Activated T-cell treated with anti-CD3 and anti-CD28 coated beads, Interleukin-2, amount 50 U/mL, for 4 hours (primary cell): ENCODE results near the gene RAB40C. TPM values are rescaled to one million over a fixed set of nuclear protein-coding genes. Genes with fewer than 3 reads are reported as not detected.

Source experiments
- ATAC-seq, 2 donors: fragments of 200-7000 bp; cut with Tn5 transposase; one replicate each; pipeline ENCODE4 v1.10.0; 2021
- DNase-seq: peaks from one replicate; pipeline ENCODE4 v3.0.0-alpha.2; 2020
- H3K27me3 Mint-ChIP-seq: one replicate; pipeline ENCODE4 v1.8.0; 2021; ENCODE audit warnings: low read depth, mixed read lengths
- H3K36me3 Mint-ChIP-seq: one replicate; pipeline ENCODE4 v1.8.0; 2022; ENCODE audit warnings: mixed read lengths; ENCODE audit not compliant: insufficient read depth
- H3K4me1 Mint-ChIP-seq: one replicate; pipeline ENCODE4 v1.8.0; 2021; ENCODE audit warnings: low read depth, mixed read lengths
- H3K4me3 Mint-ChIP-seq: one replicate; pipeline ENCODE4 v1.8.0; 2021; ENCODE audit warnings: mild to moderate bottlenecking, moderate library complexity, mixed read lengths
- H3K9me3 Mint-ChIP-seq: one replicate; pipeline ENCODE4 v1.8.0; 2021; ENCODE audit warnings: mixed read lengths
- total RNA-seq, 3 donors: library from RNA; stranded (reverse); gene quantifications; one replicate each; pipeline ENCODE4 v1.2.1, GENCODE V29; 2021

RAB40C gene
- total RNA-seq, 3 donors from 2014 or later = 13.4 to 15.7 (median 14.6) TPM

DNA sequence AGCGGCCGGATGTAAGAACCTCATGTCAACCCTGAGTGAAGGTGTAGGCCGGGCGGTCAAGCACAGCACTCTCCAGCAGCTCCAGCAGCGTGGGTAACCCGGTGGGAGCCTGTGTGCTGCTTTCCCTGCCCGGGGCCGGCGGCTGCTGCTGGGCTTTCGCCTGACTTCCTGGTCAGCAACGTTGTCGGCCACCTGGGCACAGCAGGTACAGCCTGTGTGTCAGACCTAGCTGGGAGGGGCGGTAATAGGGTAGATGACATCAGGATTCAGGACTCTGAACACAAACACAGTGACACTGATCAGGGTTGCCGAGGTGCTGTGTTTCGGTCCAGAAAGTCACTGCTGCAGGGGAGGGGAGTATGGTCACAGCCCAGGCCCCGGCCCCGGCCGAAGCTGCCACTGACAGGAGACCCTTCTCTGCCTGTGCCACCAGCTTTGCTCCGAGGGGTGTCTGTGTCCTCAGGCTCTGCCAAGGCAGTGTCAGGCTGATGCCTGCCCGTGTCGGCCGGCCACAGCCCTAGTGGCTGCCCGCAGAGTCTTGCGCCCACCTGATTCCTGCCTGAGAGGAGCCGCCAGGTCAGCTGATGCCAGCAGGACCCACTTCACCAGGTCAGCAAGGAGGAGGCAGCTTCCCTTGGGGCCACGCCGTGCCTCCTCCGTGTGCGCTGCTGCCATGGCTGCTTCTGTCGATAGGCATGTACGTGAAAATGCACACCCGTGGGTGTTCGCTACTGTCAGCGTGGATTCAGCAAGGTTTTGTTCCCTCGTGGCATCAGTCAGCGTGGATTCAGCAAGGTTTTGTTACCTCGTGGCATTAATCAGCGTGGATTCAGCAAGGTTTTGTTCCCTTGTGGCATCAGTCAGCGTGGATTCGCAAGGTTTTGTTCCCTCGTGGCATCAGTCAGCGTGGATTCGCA lies 9.2 kb downstream of the RAB40C start:
- Mint-ChIP-seq H3K27me3 (no peaks in the 10 kb centered on the region), H3K36me3 (peaks cover 5% of the 10 kb centered on the region), H3K4me3 (no peak overlapping the region), H3K4me1 (peaks cover 10% of the 10 kb centered on the region), H3K9me3 (no peaks in the 10 kb centered on the region)
- DNase-seq (no peak), ATAC-seq (no peak)

DNA sequence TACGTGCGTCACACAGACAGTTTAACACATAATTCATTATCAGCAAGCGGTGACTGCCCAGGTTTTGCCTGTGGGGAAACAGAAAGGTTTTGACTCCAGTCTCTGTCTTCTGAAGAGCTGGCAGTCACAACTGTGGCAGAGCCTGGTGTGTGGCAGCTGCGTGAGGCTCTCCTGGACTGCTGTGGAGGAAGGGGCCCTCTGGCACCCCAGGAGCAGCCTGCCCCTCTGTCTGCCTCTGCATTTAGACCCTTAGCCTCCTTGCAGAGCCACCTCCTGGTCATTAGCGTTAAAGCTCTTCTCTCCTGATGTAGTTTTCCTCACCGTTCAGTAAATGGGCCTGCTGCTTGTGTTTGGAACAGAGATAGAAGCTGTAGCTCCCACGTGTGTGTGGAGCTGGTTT lies 10.9 kb downstream of the RAB40C start:
- DNase-seq = no peak
- no peak for ATAC-seq
- no peak overlapping the region for H3K4me3 Mint-ChIP-seq
- H3K4me1 Mint-ChIP-seq = peaks cover 8% of the 10 kb centered on the region
- H3K27me3 Mint-ChIP-seq = no peaks in the 10 kb centered on the region
- H3K36me3 Mint-ChIP-seq = peaks cover 4% of the 10 kb centered on the region
- H3K9me3 Mint-ChIP-seq = no peaks in the 10 kb centered on the region

DNA sequence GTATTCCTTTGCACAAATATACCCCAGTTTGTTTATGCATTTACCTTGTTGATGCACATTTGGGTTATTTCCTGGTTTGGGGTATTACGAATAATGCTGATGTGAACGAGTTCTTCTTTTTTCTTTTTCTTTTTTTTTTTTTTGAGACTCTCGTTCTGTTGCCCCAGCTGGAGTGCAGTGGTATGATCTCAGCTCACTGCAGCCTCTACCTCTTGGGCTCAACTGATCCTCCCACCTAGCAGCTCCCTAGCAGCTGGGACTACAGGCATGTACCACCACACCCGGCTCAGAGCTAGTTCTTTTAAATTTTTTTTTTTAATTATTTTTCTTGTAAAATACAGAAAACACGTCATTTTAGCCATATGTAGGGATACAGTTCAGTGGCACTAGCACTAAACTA lies 14.1 kb downstream of the RAB40C start:
- no peak for DNase-seq
- no peak for ATAC-seq
- Mint-ChIP-seq H3K36me3 (peaks cover 2% of the 10 kb centered on the region), H3K4me1 (peaks cover 6% of the 10 kb centered on the region), H3K4me3 (no peak overlapping the region), H3K27me3 (no peaks in the 10 kb centered on the region), H3K9me3 (no peaks in the 10 kb centered on the region)

DNA sequence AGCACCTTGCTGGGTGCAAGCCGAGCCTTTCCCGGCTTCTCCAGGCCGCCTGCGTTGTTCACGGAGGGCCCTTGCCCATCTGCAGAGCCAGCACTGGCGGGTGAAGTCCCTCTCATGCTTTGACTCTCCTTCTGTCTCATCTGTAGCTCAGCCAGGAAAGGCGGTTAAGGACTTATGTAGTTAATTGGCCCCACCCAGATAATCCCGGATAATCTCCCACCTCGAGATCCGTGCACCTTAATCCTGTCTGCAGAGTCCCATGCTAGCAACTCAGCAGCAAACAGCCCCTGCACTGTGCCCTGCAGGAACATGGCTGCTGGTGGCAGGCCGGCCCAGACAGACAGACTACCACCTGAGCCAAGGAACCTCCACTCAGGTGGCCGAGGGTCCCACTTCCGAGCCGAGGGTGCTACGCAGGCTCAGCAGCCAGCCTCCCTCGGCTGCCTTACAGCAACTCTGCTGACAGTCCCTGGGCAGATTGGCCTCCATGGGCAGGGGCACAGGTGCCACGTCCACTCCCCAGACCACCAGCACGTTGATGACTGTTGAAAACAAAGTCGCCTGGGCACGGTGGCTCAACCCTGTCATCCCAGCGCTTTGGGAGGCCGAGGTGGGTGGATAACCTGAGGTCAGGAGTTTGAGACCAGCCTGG lies 16.9 kb downstream of the RAB40C start:
- ATAC-seq (no peak), DNase-seq (no peak)
- H3K4me1 Mint-ChIP-seq = peaks cover 10% of the 10 kb centered on the region
- H3K27me3 Mint-ChIP-seq = no peaks in the 10 kb centered on the region
- H3K36me3 Mint-ChIP-seq = no peaks in the 10 kb centered on the region
- no peak overlapping the region for H3K4me3 Mint-ChIP-seq
- no peaks in the 10 kb centered on the region for H3K9me3 Mint-ChIP-seq

DNA sequence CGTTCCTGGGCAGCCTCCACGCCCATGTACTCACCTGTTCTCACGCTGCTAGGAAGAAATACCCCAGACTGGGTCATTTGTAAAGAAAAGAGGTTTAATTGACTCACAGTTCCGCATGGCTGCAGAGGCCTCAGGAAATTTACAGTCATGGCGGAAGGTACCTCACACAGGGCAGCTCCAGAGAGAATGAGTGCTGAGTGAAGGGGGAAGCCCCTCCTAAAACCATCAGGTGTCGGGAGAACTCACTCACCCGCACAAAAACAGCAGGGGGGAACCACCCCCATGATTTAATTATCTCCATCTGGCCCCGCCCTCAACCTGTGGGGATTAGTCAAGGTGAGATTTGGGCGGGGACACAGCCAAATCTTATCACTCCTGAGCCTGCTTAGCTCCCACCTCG lies 18.2 kb downstream of the RAB40C start:
- peaks cover 10% of the 10 kb centered on the region for H3K4me1 Mint-ChIP-seq
- H3K9me3 Mint-ChIP-seq = no peaks in the 10 kb centered on the region
- H3K36me3 Mint-ChIP-seq = no peaks in the 10 kb centered on the region
- H3K27me3 Mint-ChIP-seq = no peaks in the 10 kb centered on the region
- ATAC-seq (peak; percentile 74 to 78), DNase-seq (no peak)
- H3K4me3 Mint-ChIP-seq = no peak overlapping the region

DNA sequence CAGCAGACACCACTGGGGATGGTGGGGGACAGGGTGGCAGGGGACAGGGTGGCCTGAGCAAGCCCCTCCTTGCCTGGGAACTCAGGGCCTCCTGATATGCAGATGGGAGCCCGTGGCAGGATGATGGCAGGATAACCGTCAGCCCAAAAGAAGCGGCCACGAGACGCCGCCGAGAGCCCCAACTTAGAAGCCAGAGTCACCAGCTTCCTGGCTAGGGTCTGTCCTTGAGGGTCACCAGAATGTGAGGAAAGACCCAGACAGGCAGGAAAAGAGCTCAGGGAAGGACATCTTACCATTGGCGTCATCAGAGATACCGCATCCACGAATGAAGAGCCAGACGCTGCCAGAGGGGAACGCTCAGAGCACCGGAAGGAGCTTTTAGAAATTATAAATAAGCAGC lies 19.4 kb downstream of the RAB40C start:
- Mint-ChIP-seq H3K9me3 (no peaks in the 10 kb centered on the region), H3K4me3 (no peak overlapping the region), H3K36me3 (peaks cover 4% of the 10 kb centered on the region), H3K27me3 (no peaks in the 10 kb centered on the region), H3K4me1 (peaks cover 8% of the 10 kb centered on the region)
- no peak for DNase-seq
- ATAC-seq = no peak

DNA sequence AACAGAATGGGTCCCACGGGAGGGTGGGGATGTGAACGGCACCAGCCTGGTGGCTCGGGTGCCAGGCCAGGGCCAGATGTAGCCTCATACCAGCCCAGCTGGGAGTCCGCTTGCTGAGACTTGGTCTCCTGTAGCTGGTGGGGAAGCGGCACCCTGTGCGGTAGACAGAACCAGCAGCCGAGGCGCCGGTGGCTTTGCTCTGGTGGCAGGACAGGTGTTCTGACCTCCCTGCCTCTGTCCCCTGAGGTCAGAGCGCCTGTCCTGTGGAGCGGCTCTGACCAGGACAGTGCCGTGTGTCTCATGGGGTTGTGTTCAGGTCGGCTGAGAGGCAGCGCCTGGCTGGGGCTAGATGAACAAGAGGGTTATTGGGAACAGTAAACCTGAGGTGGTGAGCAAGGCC lies 20.1 kb downstream of the RAB40C start:
- H3K4me3 Mint-ChIP-seq = no peak overlapping the region
- ATAC-seq = no peak
- H3K27me3 Mint-ChIP-seq = no peaks in the 10 kb centered on the region
- H3K9me3 Mint-ChIP-seq = no peaks in the 10 kb centered on the region
- peaks cover 7% of the 10 kb centered on the region for H3K36me3 Mint-ChIP-seq
- H3K4me1 Mint-ChIP-seq = peaks cover 8% of the 10 kb centered on the region
- DNase-seq = no peak

DNA sequence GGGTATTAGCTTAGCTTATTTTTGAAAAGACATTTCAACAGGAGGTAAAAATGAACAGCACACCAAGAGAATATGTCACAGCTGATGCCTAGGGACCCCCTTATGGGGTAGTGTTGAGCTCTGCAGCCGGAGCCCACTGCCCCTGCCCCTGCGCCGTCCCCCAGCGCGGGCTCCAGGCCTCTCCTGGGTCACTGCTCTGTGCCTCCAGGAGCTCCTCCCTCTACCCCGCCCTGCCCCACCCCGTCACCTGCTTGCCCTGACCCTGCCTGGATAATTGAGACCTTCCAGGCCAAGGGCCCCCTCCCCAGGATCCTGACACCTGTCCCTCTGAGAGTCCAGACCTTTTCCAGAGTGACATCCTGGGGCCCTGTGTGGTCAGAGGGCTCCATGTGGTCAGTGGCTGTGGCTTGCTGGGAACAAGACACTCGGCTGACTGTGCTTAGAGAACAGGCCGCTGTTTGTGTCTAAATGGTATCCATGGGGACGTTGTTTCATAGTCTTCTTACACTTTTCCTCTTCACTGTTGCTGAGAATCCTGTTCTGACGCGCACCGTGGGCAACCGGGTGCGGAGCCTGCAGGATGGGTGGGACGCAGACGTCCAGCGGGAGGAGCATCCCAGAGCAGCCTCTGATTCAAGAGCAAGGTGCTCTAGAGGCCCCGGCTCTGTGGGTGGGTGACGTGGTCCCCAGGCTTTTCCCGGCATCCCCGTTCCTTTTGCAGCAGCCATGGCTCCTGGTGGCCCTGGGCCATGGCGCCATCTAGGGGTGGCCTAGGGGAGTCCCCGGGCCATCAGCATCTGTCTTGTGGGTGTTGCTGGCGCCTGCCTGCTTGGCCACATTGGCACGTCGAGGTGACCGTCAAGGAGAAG lies 20.9 kb downstream of the RAB40C start:
- no peaks in the 10 kb centered on the region for H3K9me3 Mint-ChIP-seq
- DNase-seq = peak; percentile 57
- peaks cover 8% of the 10 kb centered on the region for H3K4me1 Mint-ChIP-seq
- H3K4me3 Mint-ChIP-seq = no peak overlapping the region
- no peaks in the 10 kb centered on the region for H3K27me3 Mint-ChIP-seq
- H3K36me3 Mint-ChIP-seq = peaks cover 7% of the 10 kb centered on the region
- peak; percentile 84 for ATAC-seq

DNA sequence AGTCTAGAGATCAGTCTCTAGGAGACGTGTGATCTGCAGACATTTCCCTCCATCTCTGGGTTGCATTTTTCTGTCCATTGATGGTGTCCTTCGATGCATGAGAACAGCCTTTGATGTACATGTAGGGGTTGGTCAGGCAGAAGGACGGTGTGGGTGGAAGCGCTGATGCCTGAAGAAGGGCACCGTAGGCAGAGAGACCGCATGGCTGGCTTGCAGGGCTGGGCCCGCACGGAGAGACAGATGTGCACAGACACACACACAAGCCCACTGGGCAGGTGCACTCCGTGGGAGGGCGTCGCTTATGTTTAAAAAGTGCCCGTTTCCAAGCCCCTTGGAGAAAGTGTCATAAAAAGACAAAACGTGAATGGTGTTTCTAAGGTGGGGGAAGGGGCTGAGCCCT lies 25.3 kb downstream of the RAB40C start:
- peaks cover 7% of the 10 kb centered on the region for H3K36me3 Mint-ChIP-seq
- no peak for DNase-seq
- H3K4me3 Mint-ChIP-seq = no peak overlapping the region
- ATAC-seq = no peak
- H3K4me1 Mint-ChIP-seq = peaks cover 5% of the 10 kb centered on the region
- H3K27me3 Mint-ChIP-seq = no peaks in the 10 kb centered on the region
- H3K9me3 Mint-ChIP-seq = no peaks in the 10 kb centered on the region

DNA sequence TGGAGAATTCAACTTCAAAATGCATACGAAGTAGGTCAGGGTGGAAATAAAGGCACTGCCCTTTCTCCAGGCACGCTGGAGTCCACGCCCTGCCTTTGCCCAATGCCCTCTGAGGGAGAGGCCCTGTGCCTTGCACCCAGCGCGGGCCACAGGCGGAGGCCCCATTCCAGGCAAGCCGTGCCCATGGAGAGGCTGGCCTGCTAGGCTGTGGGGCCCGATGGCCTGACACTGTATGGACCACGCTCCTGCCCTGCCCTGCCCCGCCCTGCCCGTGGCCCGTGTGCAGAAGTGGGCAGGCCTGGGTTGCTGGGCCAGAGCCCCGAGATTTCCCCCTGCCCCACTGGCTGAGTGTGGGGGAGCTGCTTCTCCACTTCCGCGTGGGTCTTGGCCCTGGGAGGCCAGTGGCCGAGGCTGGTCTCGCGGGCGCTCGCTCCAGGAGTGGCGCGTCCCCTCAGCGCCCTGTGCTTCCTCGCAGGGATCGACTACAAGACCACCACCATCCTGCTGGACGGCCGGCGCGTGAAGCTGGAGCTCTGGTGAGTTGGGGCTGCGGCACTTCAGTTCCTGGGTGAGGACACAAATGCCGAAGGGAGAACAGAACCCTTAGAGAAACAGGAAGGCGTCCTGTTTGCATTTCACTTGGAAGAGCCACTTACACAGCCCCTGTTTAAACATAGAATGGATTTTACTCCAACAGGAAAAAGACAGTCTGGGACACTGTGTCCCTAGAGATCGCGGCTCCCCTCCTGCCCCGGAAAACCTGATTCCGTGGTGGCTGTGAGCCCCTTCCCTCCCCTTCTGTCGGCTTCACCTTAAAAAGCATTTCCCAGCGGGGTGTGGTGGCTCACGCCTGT lies 27.1 kb downstream of the RAB40C start:
- DNase-seq (no peak), ATAC-seq (no peak)
- Mint-ChIP-seq H3K27me3 (no peaks in the 10 kb centered on the region), H3K4me1 (no peaks in the 10 kb centered on the region), H3K36me3 (peaks cover 7% of the 10 kb centered on the region), H3K9me3 (no peaks in the 10 kb centered on the region), H3K4me3 (no peak overlapping the region)

DNA sequence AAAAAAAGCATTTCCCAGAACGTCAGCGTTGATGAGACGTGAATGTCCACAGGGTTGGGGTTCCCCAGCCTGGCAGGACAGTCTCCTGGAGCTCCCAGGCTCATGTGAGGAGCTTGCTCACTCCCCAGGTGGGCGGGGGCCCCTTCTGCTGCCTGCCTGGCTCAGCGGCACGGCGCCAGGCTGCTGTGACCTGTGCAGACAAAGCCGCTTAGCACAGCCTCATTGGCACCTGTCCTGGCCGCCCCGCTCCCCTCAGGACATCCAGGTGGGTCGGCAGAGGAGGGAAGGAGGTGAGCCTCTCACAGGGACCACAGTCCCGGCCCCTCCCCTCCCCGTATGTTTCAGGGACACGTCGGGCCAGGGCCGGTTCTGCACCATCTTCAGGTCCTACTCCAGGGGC lies 28.0 kb downstream of the RAB40C start:
- H3K4me1 Mint-ChIP-seq = no peaks in the 10 kb centered on the region
- ATAC-seq = no peak
- no peak overlapping the region for H3K4me3 Mint-ChIP-seq
- no peaks in the 10 kb centered on the region for H3K9me3 Mint-ChIP-seq
- peaks cover 7% of the 10 kb centered on the region for H3K36me3 Mint-ChIP-seq
- no peaks in the 10 kb centered on the region for H3K27me3 Mint-ChIP-seq
- DNase-seq = no peak

DNA sequence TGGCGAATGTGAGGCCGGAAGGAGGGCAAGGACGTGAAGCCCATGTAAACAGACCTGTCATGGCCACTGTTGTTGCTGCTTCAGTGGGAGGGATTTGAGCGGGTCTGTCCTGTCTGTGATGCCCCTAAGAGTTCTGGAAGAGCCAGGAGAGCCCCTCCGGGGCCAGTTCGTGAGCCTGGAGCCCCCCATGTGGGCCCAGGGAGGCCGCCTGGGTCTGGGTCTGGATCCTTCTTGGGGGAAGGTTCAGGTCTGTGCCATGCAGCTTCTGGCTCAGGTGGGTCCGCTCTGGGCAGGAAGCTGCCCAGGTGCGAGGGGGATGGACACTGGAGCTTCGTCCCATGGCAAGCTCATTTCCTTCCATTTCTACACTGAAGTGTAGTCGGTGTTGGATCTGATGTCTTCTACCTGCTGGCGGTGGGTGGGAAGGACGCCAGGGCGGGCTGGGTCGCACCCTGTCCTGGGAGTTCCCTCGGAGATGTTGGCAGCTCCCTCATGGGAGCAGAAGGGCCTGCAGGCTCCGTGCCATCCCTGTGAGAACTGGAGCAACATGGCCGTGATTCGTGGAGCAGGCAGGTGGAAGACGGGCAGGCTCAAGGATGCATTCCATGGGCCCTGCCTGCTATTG lies 29.7 kb downstream of the RAB40C start:
- no peaks in the 10 kb centered on the region for H3K9me3 Mint-ChIP-seq
- no peak overlapping the region for H3K4me3 Mint-ChIP-seq
- peaks cover 2% of the 10 kb centered on the region for H3K36me3 Mint-ChIP-seq
- DNase-seq = no peak
- no peaks in the 10 kb centered on the region for H3K27me3 Mint-ChIP-seq
- no peak for ATAC-seq
- H3K4me1 Mint-ChIP-seq = no peaks in the 10 kb centered on the region

DNA sequence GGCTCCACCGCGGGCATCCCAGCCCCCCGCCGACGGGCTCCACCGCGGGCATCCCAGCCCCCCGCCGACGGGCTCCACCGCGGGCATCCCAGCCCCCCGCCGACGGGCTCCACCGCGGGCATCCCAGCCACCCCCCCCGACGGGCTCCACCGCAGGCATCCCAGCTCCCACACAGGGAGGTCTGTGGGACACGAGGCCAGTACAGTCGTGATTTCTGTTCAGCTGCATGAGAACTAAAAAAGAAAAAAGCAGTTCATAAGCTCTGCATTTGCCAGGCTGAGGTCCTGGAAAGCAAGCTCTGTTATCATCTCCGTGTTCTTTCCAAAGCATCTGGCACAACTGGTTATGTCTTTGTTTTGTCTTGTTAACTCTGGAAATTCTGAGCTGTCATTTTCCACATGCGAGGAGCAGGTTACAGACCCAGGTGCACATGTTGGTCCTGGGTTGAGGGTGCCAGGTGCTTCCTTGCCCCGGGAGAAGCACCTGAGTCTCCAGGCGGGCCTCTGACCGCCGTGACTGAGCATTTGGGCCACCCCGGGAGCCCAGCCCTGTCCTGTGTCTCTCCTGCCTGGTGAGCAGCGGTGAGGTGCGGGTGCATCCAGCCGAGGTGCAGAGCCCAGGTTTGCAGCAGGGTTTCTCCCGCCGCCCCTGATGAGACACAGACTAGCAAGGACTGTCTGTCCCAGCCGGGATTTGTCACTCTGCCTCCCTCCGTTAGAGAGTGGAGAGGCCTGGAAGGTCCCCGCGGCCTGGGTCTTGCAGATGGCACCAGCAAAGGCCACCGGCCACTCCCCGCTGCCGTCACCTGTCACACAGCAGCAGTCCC lies 31.0 kb downstream of the RAB40C start:
- Mint-ChIP-seq H3K4me3 (no peak overlapping the region), H3K27me3 (no peaks in the 10 kb centered on the region), H3K4me1 (no peaks in the 10 kb centered on the region), H3K9me3 (no peaks in the 10 kb centered on the region), H3K36me3 (no peaks in the 10 kb centered on the region)
- ATAC-seq (no peak), DNase-seq (no peak)
